ENCODE measurements around the gene SPCS3.

Gene SPCS3

DNA sequence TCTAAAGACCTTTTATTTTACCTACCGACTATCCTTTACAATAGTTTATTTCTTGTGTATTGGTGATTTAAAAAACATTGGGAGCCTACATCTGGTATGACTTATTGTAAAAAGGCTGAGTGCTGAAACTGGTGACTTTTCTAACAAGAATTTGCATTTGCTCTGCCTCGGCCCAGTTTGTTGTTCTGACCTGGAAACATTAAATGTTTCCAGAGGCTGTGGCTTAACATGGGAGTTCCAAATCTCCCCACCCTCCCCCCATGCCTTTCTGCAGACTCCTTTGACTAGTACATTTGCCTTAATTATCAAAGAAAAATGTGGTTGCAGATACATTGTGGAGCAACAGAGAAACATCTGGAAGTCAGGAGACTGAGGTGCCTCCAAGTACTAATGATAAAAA, 39.8 kb downstream of the SPCS3 start:
- Histone ChIP-seq H3K36me3 (ENCODE audit: control insufficient read depth, low read length) (no peaks in the 10 kb centered on the region), H3K9me3 (ENCODE audit: control insufficient read depth, insufficient read depth, low read length) (no peaks in the 10 kb centered on the region), H3K4me2 (ENCODE audit: low read length) (no peak overlapping the region), H3K27ac (ENCODE audit: low read depth, low read length) (no peak overlapping the region), H3F3A (ENCODE audit: control insufficient read depth, insufficient read depth) (no peaks in the 10 kb centered on the region), H3K4me3 (ENCODE audit: low read length) (no peak overlapping the region), H3K9me2 (replicated peaks; ENCODE audit: control insufficient read depth, low read length) (no peaks in the 10 kb centered on the region), H3K27me3 (ENCODE audit: control insufficient read depth, low read length) (no peaks in the 10 kb centered on the region), H3K4me1 (ENCODE audit: control insufficient read depth, low read length) (peaks cover 8% of the 10 kb centered on the region), H3K79me2 (ENCODE audit: control insufficient read depth, low read length) (no peaks in the 10 kb centered on the region), H4K20me1 (ENCODE audit: control insufficient read depth, insufficient read depth, low read depth, low read length) (no peaks in the 10 kb centered on the region)
- no peak for TF ChIP-seq EZH2phosphoT487 (IDR thresholded peaks at IDR 0.05; ENCODE audit: borderline replicate concordance, low read length)
- TF ChIP-seq, protein P1, sequence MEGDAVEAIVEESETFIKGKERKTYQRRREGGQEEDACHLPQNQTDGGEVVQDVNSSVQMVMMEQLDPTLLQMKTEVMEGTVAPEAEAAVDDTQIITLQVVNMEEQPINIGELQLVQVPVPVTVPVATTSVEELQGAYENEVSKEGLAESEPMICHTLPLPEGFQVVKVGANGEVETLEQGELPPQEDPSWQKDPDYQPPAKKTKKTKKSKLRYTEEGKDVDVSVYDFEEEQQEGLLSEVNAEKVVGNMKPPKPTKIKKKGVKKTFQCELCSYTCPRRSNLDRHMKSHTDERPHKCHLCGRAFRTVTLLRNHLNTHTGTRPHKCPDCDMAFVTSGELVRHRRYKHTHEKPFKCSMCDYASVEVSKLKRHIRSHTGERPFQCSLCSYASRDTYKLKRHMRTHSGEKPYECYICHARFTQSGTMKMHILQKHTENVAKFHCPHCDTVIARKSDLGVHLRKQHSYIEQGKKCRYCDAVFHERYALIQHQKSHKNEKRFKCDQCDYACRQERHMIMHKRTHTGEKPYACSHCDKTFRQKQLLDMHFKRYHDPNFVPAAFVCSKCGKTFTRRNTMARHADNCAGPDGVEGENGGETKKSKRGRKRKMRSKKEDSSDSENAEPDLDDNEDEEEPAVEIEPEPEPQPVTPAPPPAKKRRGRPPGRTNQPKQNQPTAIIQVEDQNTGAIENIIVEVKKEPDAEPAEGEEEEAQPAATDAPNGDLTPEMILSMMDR (IDR thresholded peaks at IDR 0.05; ENCODE audit: low read depth, low read length, poor library complexity, severe bottlenecking), result no peak

DNA sequence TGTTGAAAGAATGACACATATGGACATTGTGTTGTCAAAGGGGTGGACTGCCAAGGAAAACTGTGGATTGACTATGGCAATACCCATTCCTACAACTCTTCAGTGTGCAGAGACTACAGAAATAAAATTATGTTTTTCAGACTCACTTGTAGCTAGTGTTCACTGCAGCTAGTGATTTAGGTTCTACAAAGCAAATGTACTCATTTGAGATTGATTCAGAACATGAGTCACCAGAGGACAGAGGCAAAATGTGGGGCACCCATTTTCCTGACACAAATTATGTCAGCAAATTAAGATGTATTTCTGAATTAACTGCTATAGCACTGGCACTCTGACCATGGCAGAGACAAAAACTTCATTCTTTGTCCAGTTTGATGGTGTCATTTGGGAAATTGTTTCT, 40.7 kb downstream of the SPCS3 start:
- TF ChIP-seq, protein P1 (IDR thresholded peaks at IDR 0.05; ENCODE audit: low read depth, low read length, poor library complexity, severe bottlenecking), result no peak
- no peak for TF ChIP-seq EZH2phosphoT487 (IDR thresholded peaks at IDR 0.05; ENCODE audit: borderline replicate concordance, low read length)
- H3K27me3 ChIP-seq (ENCODE audit: control insufficient read depth, low read length), result no peaks in the 10 kb centered on the region
- no peaks in the 10 kb centered on the region for H3K9me2 ChIP-seq (replicated peaks; ENCODE audit: control insufficient read depth, low read length)
- no peaks in the 10 kb centered on the region for H3K36me3 ChIP-seq (ENCODE audit: control insufficient read depth, low read length)
- no peak overlapping the region for H3K4me2 ChIP-seq (ENCODE audit: low read length)
- no peaks in the 10 kb centered on the region for H3K9me3 ChIP-seq (ENCODE audit: control insufficient read depth, insufficient read depth, low read length)
- H4K20me1 ChIP-seq (ENCODE audit: control insufficient read depth, insufficient read depth, low read depth, low read length), result no peaks in the 10 kb centered on the region
- no peaks in the 10 kb centered on the region for H3K79me2 ChIP-seq (ENCODE audit: control insufficient read depth, low read length)
- peaks cover 8% of the 10 kb centered on the region for H3K4me1 ChIP-seq (ENCODE audit: control insufficient read depth, low read length)
- no peak overlapping the region for H3K27ac ChIP-seq (ENCODE audit: low read depth, low read length)
- H3K4me3 ChIP-seq (ENCODE audit: low read length), result no peak overlapping the region
- no peaks in the 10 kb centered on the region for H3F3A ChIP-seq (ENCODE audit: control insufficient read depth, insufficient read depth)

DNA sequence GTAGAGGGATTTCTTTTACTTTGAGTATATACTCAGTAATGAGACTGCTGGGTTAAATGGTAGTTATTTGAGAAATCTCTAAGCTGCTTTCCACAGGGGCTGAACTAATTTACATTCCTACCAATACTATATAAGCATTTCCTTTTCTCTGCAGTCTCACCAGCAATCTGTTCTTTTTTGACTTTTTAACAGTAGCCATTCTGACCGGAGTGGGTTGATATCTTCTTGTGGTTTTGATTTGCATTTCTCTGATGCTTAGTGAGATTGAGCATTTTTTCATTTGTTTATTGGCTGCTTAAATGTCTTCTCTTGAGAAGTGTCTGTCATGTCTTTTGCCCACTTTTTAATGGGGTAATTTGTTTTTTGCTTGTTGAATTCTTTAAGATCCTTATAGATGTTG, 43.3 kb downstream of the SPCS3 start:
- Histone ChIP-seq H3K9me3 (ENCODE audit: control insufficient read depth, insufficient read depth, low read length) (no peaks in the 10 kb centered on the region), H3K4me2 (ENCODE audit: low read length) (no peak overlapping the region), H3K9me2 (replicated peaks; ENCODE audit: control insufficient read depth, low read length) (no peaks in the 10 kb centered on the region; the same call in 1 of the 2 replicates), H3K27me3 (ENCODE audit: control insufficient read depth, low read length) (no peaks in the 10 kb centered on the region), H3K36me3 (ENCODE audit: control insufficient read depth, low read length) (no peaks in the 10 kb centered on the region), H3K27ac (ENCODE audit: low read depth, low read length) (no peak overlapping the region), H3K4me3 (ENCODE audit: low read length) (no peak overlapping the region), H3F3A (ENCODE audit: control insufficient read depth, insufficient read depth) (no peaks in the 10 kb centered on the region), H4K20me1 (ENCODE audit: control insufficient read depth, insufficient read depth, low read depth, low read length) (no peaks in the 10 kb centered on the region), H3K79me2 (ENCODE audit: control insufficient read depth, low read length) (no peaks in the 10 kb centered on the region), H3K4me1 (ENCODE audit: control insufficient read depth, low read length) (peaks cover 8% of the 10 kb centered on the region)
- TF ChIP-seq EZH2phosphoT487 (IDR thresholded peaks at IDR 0.05; ENCODE audit: borderline replicate concordance, low read length), result no peak
- TF ChIP-seq, protein P1 (IDR thresholded peaks at IDR 0.05; ENCODE audit: low read depth, low read length, poor library complexity, severe bottlenecking), result no peak

All from DOHH2 (cell line).